HL-60 (cell line): ENCODE measurements around the gene KCNJ11.

Source experiments
- CTCF ChIP-seq: IDR thresholded peaks from one replicate; pipeline ENCODE4 v1.5.1; 2011; ENCODE audit warnings: low read length, control low read depth, inconsistent platforms; ENCODE audit not compliant: insufficient read depth
- GABPA ChIP-seq: IDR thresholded peaks from 2 replicates; pipeline ENCODE4 v1.6.1; 2012; ENCODE audit warnings: low read depth
- POLR2AphosphoS5 ChIP-seq: IDR thresholded peaks from 2 replicates; pipeline ENCODE4 v1.6.1; 2012; ENCODE audit warnings: low read depth
- SPI1 ChIP-seq: IDR thresholded peaks from 2 replicates; pipeline ENCODE4 v1.6.1; 2012; ENCODE audit warnings: low read depth, mild to moderate bottlenecking, borderline replicate concordance
- TF ChIP-seq, protein P1 (sequence below): IDR thresholded peaks from 2 replicates; pipeline ENCODE4 v1.6.1; 2012; ENCODE audit warnings: low read depth; ENCODE audit not compliant: insufficient replicate concordance

DNA sequence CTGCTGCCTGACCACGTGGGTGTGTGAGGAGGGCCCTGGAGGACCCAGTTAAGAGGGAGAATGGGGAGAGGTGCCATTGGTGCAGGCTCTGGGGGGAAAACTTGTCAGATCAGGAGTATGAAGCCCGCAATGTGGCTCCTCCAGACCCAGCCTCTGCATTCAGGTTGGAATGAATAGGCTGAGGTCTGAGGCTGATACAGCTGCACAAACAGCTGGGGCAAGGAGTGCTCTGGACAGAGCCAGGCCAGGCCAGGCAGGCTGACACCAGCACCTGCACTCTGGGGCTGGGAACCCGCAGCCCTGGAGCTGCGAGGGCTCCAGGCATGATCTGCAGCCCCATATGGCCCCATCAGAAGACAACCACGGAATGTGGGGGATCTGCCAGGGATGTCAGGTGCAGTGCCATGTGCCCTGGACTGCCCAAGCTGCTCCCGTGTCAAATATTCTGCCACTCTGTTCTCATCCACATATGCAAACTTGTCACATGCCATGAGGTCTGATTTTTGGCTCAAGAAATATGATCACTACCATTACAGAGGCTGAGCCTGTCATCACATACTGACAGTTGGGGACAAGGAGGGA is 27.2 kb upstream of the KCNJ11 start:
- TF ChIP-seq CTCF (no peak), GABPA (no peak), SPI1 (no peak), POLR2AphosphoS5 (no peak)
- TF ChIP-seq, protein P1, sequence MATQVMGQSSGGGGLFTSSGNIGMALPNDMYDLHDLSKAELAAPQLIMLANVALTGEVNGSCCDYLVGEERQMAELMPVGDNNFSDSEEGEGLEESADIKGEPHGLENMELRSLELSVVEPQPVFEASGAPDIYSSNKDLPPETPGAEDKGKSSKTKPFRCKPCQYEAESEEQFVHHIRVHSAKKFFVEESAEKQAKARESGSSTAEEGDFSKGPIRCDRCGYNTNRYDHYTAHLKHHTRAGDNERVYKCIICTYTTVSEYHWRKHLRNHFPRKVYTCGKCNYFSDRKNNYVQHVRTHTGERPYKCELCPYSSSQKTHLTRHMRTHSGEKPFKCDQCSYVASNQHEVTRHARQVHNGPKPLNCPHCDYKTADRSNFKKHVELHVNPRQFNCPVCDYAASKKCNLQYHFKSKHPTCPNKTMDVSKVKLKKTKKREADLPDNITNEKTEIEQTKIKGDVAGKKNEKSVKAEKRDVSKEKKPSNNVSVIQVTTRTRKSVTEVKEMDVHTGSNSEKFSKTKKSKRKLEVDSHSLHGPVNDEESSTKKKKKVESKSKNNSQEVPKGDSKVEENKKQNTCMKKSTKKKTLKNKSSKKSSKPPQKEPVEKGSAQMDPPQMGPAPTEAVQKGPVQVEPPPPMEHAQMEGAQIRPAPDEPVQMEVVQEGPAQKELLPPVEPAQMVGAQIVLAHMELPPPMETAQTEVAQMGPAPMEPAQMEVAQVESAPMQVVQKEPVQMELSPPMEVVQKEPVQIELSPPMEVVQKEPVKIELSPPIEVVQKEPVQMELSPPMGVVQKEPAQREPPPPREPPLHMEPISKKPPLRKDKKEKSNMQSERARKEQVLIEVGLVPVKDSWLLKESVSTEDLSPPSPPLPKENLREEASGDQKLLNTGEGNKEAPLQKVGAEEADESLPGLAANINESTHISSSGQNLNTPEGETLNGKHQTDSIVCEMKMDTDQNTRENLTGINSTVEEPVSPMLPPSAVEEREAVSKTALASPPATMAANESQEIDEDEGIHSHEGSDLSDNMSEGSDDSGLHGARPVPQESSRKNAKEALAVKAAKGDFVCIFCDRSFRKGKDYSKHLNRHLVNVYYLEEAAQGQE: no peak
